Fibroblast of pulmonary artery (primary cell): ENCODE data around the gene RAB23.

Experiments
- DNase-seq: peaks from one replicate; pipeline ENCODE4 v3.0.0-alpha.2; 2010; ENCODE audit warnings: low read depth
- H3K4me3 ChIP-seq: replicated peaks from 2 replicates; pipeline ENCODE4 v1.5.1; 2011; ENCODE audit warnings: low read depth, mild to moderate bottlenecking, control low read depth, low read length, moderate library complexity
- CTCF ChIP-seq: IDR thresholded peaks from 2 replicates; pipeline ENCODE4 v1.5.1; 2011; ENCODE audit warnings: mild to moderate bottlenecking, control low read depth, low read length, inconsistent platforms; ENCODE audit errors: missing control alignments

Gene RAB23

GRCh38 chr6:57162028-57162427 is 60.1 kb downstream of the RAB23 start:
- DNase-seq, result no peak
- H3K4me3 ChIP-seq, result no peak overlapping the region
- no peak for TF ChIP-seq CTCF

- TF ChIP-seq CTCF, result no peak
- H3K4me3 ChIP-seq, result no peak overlapping the region
These were observed 63.0 kb downstream of the RAB23 start for GRCh38 chr6:57159127-57159526.

GRCh38 chr6:57158658-57159057 is 63.4 kb downstream of the RAB23 start:
- no peak for TF ChIP-seq CTCF
- DNase-seq, result no peak
- no peak overlapping the region for H3K4me3 ChIP-seq

More at GRCh38 chr6:57159127-57159526, 63.0 kb downstream of the RAB23 start:
- DNase-seq, result no peak

GRCh38 chr6:57147955-57148858 is 73.9 kb downstream of the RAB23 start:
- no peak for DNase-seq
- H3K4me3 ChIP-seq, result no peak overlapping the region

GRCh38 chr6:57147401-57147800 is 74.7 kb downstream of the RAB23 start:
- DNase-seq, result no peak
- no peak for TF ChIP-seq CTCF
- no peak overlapping the region for H3K4me3 ChIP-seq

More at GRCh38 chr6:57147955-57148858, 73.9 kb downstream of the RAB23 start:
- TF ChIP-seq CTCF, result no peak

- no peak for TF ChIP-seq CTCF
- no peak for DNase-seq
- H3K4me3 ChIP-seq, result no peak overlapping the region
These were observed 78.4 kb downstream of the RAB23 start for GRCh38 chr6:57143690-57144089.

GRCh38 chr6:57142178-57142525 is 80.0 kb downstream of the RAB23 start:
- DNase-seq, result no peak
- no peak for TF ChIP-seq CTCF
- H3K4me3 ChIP-seq, result no peak overlapping the region
